GM21528 (cell line): ENCODE data around the gene CZIB.
"Not testable (repeated sequence)": the region's sequence is repeated elsewhere in the genome, so short reads cannot be mapped to it uniquely, and the experiment has no call there.

ENCODE experiments used
- ATAC-seq: cut with Tn5 transposase; IDR thresholded peaks from one replicate; pipeline ENCODE4 v1.9.1; 2021; ENCODE audit warnings: mild to moderate bottlenecking, moderate library complexity; ENCODE audit not compliant: unreplicated experiment, low FRiP score

Gene CZIB

DNA sequence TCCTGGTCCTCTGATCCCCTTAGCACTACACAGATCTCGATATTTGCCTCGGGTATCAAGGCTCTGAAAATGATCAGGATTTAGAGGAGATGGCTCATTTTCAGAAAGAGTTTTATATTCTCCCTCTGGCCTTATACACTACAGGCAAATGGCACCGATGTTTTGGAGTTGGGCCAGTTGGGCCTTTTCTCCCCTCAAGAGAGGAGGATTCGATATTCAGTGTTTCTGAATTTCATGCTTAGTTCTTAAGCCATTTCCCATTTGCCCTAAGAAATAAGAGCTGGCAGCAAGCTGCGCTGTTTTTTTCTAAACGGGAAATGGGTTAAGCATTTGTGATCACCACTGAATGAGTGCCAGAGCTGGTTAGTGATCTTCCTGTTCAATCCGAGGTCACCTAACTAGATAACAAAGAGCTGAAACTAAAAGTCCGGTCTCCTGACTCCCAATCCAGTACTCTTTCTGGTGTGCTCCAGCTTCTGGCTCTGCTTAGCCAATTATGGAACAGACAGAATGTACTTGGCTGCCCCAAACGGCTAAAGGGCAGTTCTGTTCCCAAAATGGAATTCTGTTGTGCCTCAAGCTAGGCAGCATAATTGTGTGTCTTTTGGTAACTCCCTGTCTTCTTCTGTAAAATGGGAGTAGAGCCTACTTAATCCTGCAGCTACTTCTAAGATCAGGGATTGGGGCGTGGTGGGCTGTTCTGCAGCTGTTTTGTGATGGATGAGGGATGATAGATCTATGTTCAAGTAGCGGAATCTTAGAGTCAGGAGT, 25.0 kb downstream of the CZIB start:
- no peak for ATAC-seq

DNA sequence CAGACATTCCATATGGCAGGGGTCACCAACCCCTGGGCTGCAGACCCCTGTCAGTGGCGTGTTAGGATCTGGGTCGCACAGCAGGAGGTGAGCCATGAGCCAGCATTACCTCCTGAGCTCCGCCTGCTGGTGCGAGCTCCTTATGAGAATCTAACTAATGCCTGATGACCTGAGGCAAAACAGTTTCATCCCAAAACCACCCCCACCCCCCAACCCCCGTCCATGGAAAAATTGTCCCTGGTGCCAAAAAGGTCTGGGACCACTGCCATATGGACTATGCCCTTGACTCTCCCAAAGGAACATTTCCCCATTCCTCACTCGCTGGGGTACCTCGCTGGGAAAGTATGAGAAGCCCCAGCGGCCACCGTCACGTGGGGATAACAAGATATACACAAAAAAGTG, 30.2 kb downstream of the CZIB start:
- ATAC-seq, result no peak

DNA sequence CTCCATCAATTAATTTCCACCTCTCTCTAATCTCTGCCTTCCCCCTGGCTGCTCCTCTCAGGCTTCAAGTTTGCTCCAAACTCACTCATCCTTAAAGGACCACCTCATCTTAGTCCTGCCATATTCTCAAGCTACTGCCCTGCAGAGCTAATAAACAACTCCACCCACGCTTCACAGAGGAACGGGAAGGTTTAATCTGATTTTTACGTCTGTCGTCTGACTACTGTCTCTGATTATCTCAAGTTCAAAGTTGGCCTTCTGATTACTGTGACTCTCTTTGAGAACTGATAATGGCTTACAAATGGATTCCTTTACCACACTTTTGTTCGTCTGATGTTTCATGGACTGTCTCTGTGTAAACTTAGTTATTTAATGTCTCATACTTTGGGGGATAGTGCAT, 31.4 kb downstream of the CZIB start:
- ATAC-seq, result no peak

DNA sequence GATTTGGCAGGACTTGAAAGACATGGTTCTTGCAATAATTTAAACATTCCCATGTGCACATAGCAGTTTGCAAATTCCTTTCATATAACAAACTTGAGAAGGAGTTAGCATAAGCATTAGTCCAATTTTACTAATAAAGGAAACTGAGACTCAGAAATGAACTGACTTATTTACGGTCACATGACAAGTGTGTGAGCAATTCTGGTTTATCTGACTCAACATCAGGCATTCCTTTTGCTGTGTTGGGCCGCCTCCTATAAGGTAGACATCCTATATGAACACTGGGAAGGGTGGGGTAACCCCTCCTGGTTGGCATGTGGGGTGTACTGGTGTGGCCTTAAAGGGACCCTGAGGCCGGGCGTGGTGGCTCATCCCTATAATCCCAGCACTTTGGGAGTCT, 32.3 kb downstream of the CZIB start:
- ATAC-seq, result no peak

DNA sequence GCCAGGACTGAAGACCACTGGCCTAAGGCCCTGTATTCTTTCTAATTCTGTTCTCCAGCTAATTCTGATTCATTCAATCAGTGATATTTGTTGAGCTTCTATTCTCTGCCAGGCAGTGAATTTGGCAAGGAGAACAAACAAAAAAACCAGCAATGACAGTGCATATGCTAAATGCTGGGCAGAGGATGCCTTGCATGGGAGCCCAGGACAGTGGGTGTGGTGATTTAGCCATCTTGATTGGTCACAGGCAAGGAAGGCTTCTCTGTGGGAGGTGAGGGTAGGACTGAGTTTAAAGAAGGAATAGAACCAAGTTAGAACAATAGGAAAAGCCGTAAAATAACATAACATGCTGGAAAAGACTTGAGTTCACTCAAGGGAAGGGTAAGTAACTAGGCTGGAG, 33.0 kb downstream of the CZIB start:
- ATAC-seq, result no peak

DNA sequence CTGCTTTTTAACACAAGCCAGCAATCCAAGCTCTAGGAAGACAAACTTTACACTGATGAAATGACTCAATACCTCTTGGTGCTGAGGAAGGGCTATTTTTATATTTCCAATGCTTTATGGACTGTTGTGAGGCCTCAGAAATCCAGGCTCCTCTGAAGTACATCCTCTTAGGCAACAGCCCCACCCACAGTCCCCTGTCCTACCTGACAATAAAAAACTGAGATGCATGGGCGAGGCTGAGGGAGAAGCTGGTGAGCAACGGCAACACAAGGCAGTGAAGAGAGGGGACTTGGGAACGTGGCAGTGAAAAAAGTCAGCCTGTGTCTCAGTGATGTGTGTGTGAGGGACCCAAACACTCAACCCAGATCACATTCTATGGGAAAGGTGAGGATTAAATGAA, 33.9 kb downstream of the CZIB start:
- ATAC-seq, result no peak

DNA sequence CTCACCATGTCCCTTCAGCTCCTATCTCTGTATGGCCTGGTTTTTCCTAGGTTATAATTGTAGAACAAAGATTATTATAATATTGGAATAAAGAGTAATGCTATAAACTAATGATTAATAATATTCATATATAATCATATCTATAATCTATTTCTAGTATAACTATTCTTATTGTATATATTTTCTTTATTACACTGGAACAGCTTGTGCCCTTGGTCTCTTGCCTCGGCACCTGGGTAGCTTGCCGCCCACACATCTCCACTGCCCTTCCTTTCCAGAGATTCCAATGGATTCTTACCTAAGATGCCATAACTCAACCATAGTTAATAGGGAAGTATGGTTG, 34.5 kb downstream of the CZIB start:
- ATAC-seq, result not testable (repeated sequence)

DNA sequence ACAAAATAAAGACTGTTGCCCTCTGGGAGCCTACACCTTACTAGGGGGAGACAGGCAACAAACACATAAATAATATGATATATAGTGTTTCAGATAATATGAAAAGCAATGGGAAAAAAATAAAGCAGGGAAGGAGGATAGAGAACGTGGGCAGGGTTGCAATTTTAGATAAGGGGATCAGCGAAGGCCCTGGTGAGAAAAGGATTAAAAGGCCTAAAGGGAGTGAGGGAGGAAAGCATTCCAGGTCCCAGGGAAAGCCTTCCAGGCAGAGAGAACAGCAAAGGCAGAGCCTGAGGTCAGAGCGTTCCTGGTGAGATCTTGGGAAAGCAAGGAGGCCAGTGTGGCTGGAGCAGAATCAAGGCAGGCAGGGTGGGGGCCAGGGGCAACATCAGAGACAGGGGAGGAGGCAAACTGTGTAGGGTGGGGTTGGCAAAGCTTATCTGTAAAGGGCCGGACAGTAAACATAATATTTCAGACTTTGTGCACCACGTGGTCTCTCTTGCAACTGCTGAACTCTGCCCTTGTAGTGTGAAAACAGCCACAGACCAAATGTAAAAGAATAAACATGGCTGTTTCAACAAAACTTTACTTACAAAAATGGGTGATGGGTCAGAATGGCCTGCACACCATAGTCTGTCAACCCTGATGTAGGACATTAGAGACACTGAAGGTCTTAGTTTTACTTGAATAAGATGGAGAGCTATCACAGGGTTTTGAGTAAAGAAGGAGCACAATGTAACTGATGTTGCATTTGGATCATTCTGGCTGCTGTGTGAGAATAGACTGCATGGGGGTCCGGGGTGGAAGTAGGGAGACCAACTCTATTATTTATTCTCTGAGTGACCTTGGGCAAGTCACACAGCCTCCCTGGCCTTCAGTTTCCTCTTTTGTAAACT, 37.1 kb downstream of the CZIB start:
- ATAC-seq, result no peak

DNA sequence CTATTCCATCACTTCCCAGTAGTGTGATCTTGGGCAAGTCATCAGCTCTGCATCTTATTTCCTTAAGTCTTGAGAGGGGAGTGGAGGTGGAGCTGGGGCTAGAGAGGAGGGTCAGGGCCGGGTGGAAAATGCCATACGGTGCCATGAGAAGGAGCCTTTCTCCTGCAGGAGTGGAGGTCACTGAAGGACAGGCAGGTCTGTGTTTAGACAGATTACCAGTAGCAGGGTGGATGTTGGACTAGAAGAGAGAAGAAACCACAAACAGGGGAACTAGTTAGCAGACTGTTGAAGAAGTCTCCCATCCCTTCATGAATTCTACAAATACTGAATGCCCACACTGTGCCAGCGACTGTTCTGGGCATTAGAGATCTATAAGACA, 37.7 kb downstream of the CZIB start:
- ATAC-seq, result no peak

DNA sequence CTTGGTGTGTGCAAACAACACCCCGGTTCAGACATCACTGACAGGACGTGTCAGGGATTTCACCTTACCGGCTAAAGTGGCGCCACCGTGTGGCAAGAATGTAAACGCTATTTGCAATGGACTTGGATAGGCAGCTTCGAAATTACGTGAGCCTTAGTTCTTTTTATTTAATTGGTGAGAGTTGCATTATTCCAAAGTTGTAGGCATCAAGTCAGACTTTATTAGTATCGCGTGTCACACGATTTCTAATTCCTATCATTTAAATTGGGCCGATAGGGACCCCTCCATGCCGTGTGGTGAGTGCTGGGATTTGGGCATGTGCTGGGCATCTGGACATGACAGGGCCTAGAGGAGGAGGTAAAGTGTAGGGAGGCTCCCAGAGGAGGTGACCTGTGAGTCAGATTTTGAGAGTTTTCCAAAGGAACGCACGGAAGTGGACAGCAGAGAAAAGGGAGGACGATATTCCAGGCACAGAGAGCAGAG, 38.3 kb downstream of the CZIB start:
- no peak for ATAC-seq

DNA sequence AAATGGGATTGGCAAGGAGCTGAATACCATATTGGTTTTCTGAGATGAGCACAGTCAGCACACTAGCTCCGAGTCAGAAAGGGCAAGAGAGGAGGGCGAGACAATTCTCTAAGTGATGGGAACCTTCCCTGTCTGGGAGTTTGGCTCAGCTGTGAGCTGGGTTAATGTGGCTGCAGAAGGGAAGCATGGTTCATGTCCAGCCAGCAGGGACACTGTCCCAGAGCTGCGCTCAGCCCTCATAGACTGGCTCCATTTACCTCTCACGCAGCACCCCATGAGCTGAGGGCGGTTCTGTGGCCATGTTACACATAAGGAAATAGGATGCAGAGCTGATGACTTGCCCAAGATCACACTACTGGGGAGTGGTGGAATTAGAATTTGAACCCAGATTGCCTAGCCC, 39.5 kb downstream of the CZIB start:
- no peak for ATAC-seq

DNA sequence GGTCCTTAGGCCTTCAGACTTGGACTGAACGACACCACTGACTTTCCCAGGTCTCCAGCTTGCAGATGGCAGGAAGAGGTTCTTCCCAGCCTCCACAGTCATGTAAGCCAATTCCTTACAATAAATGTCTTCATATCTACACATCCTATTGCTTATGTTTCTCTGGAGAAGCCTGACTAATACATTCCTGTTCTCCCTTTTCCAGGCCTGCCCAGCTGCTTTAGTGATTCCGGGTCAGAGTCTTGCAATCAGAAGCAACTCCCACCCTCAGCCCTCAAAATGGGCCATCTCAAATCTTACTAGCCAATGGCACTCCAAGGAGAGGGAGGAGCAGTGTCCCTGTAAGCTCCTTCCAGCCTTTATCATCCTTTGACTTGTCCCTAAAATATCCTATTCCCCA, 40.2 kb downstream of the CZIB start:
- no peak for ATAC-seq

DNA sequence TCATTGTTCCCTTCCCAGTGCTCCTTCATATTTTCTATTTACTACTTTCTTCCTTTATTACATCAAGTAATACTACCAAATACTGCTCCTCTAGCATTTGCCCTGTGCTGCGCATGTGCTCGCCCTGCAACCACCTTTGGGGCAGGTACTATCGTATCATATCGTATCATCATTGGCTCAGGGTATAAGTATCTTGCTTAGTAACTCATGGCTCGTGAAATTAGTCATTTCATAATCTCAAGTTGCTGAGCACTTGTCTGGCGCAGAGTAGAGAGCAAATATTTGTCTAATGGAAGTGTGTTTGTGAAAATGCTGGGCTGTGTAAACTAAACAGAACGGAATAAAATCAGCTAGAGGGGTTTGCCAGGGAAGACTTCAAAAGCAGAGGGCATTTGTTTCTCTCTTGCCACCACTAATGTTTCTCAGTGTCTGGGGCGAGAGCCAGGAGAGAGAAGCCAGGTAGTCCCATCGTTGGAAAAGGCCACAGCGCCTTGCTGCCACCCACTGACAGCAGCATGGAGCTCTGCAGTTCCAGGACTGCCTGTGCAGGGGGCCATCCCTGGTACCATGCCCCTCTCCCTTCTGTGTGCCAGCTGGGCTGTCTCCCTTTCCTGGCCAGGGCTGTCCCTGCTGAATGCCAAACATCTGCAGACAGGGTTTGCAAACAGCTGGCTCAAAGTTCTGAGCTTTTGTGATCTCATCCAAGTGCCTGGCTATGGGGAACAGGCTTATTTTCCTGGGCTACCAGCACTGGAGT, 43.8 kb downstream of the CZIB start:
- ATAC-seq, result no peak

DNA sequence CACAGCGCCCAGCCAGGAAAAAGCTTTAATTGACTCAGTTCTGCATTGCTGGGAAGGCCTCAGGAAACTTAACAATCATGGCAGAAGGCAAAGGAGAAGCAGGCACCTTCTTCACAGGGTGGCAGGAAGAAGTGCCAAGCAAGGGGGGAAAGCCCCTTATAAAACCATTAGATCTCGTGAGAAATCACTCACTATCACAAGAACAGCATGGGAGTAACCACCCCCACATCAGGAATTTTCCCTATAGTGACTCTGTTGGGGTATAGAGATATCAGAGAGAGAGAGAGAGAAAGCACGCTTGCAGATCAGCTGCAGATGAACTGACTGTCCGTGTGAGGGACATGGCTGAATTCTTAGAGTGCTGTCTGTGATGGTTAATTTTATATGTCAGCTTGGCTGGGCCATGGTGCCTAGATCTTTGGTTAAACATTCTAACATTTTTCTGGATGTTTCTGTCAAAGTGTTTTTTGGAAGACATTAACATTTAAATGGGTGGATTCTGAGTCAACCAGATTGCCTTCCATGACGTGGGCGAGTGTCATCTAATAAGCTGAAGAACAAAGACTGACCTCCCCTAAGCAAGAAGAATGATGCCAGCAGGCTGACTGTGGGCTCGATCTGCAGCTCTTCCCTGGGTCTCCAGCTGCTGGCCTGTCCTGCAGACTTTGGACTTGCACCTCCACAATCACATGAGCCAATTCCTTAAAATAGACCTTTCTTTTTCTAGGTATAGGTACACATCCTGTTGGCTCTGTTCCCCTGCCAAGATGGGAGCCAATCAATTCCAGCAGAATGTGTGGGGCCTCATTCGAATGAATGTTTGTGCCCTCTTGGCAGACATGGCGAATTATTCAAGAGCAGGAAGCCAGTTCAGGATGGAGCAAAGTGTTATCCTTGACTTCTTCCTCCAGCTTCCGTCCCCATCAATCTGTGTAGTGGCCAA, 45.2 kb downstream of the CZIB start:
- ATAC-seq, result no peak

DNA sequence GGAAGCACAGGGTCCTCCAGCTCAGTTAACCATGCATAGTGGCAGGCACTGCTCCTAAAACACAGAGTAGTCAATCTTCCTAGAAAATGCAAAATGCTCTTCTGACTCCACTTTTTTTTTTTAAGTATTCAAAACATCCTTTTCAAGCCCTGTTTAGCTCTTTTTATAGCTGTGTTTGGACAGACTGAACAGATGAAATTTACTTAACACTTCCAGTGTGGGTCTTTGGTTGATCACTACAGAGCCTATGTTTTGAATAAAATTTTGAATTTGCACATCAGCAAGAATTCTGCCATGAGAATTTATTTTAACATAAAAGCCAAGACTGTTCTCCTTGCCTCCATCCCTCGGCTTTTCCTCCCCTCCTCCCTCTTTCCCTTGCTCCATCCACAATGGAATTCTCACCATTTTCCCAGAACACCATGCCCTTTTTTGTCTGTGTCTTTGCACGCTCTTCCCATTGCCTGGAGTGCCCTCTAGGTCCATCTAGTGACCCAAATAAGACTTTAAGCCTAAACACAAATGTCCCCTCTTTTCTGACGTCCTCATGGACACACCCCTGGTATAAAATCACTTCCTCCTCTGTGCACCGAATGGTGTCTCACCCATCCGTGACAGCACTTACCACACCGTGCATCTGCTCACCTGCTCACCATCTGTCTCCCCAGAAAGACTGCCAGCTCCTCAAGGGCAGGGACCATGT, 47.9 kb downstream of the CZIB start:
- ATAC-seq, result no peak

DNA sequence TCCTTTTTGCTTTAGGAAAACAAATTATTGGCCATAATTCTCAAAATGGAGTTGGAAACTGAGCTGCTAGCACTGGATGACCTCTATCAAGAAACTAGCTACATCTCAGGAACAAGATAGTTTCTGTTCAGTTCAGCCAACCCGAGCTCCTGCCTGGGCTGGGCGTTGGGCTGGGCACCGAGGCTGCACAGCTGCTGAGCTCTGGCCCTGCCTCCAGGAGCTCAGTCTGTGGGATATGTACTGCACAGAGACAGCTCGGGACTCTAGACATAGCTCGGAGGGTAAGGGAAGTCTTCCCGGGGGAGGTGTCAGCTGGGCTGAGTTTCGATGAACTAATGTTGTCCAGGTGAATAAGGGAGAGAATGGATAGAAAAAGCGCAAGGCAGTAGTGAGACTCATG, 53.5 kb downstream of the CZIB start:
- no peak for ATAC-seq

DNA sequence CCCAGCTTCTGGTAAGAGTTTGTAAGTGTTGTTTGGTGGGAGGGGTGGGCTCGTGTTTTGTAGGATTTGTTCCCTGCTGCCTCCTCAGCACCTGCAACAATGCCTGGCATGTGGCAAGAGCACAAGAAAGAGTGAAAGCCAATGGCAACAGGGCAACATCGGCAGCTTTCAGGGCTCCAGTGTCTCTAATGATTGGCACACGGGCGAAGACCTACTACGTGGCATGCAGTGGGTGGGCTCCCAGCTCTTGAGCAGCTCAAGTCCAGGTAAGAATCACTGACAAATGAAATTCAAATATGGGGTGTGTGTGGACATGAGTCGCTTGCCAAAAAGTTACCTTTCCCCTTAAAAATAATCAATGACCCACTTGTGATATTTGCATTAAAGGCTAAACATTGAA, 54.1 kb downstream of the CZIB start:
- no peak for ATAC-seq

DNA sequence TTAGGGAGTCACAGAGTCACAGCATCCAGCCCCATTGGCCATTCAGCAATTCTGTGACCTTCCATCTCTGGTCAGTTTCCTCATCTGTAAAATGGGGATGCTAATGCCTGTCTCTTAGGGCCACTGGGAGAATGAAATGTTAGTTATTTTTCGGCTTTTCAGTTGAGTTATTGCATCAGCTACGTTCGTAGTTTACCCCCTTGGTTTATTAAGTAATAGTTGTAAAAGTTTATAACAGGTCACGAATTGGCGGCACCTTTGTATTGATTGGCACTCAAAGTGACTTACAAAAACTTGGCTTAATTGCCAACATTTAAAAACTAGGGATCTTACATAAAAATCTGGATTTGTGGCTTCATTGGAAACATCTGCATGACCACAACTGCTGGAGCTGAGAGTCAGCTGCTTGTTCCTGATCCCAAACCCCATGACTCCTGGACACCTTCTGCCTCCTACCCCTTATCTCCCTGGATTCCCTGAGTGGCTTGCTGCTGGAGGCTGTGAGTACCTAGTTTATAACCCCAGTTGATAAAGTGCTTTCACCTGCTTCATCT, 54.9 kb downstream of the CZIB start:
- ATAC-seq, result no peak
